ENCODE results near the gene COA7. TPM values are rescaled to one million over a fixed set of nuclear protein-coding genes. Genes with fewer than 3 reads are reported as not detected.

COA7 gene
- total RNA-seq, 1 donor from 2014 or later, result 23.8 TPM

DNA sequence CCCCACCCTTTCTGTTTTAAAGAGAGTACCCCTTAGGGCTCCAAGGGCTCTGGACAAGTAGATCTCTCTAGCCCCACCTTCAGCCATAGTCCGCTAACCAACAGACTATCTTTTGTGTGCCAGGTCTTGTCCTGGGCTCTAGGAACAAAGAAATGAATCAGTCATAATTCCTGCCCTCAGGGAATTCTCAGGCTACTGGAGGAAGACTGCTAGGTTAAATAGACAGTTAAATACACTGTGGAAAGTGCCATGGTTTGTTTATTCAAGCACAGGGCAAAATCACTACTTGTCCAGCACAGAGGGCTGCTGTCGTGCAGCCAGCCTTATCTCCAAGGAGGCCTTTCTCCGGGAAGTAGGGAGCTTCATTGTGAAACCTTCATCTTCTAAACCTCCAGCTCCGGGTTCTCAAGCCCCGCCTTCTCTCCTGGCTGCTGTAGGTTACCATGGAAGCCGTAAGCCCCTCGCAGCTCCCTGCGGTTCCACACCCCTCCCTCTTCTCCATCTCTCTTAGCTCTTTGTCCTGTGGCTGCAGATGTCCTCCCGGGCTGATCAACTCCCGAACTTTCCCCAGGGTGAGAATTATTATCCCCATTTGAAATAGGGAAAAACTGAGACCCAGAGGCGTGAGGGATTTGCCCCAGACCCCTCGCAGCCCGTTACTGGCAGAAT is 35.4 kb downstream of the COA7 start:
- peak overlapping the region; percentile 46 for H3K4me3 Mint-ChIP-seq (ENCODE audit: unreplicated experiment)
- no peak for DNase-seq (ENCODE audit: low spot score)
- H3K27me3 Mint-ChIP-seq (ENCODE audit: low read depth), result no peaks in the 10 kb centered on the region
- H3K9me3 Mint-ChIP-seq (ENCODE audit: low read depth), result no peaks in the 10 kb centered on the region
- H3K36me3 Mint-ChIP-seq (ENCODE audit: low read depth), result no peaks in the 10 kb centered on the region
- H3K27ac Mint-ChIP-seq (ENCODE audit: unreplicated experiment), result peak overlapping the region; percentile 87
- H3K4me1 Mint-ChIP-seq (ENCODE audit: low read depth), result peaks cover 45% of the 10 kb centered on the region
- peak; percentile 26 for TF ChIP-seq CTCF (IDR thresholded peaks at IDR 0.05)

DNA sequence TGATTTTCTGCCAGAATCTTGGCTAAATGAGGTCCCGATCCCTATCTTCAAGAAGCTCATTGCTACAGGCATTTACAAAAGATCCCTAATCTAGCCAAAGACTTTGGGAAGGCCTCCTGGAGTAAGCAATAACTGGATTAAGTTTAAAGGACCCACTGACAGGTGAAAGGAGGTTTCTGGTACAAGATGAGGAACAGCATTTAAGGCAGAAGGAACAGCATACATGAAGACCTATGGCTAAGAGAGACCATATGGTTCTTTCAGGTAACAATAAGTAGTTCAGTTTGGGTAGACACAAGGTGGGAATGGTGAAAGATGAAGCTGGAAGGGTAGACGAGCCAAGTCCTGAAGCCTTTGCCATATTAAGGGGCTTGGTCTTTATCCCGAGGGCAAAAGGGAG is 37.3 kb downstream of the COA7 start:
- H3K27me3 Mint-ChIP-seq (ENCODE audit: low read depth), result no peaks in the 10 kb centered on the region
- no peak for DNase-seq (ENCODE audit: low spot score)
- no peaks in the 10 kb centered on the region for H3K9me3 Mint-ChIP-seq (ENCODE audit: low read depth)
- no peak for TF ChIP-seq CTCF (IDR thresholded peaks at IDR 0.05)
- no peak overlapping the region for H3K27ac Mint-ChIP-seq (ENCODE audit: unreplicated experiment)
- H3K36me3 Mint-ChIP-seq (ENCODE audit: low read depth), result no peaks in the 10 kb centered on the region
- H3K4me1 Mint-ChIP-seq (ENCODE audit: low read depth), result peaks cover 33% of the 10 kb centered on the region
- H3K4me3 Mint-ChIP-seq (ENCODE audit: unreplicated experiment), result no peak overlapping the region

DNA sequence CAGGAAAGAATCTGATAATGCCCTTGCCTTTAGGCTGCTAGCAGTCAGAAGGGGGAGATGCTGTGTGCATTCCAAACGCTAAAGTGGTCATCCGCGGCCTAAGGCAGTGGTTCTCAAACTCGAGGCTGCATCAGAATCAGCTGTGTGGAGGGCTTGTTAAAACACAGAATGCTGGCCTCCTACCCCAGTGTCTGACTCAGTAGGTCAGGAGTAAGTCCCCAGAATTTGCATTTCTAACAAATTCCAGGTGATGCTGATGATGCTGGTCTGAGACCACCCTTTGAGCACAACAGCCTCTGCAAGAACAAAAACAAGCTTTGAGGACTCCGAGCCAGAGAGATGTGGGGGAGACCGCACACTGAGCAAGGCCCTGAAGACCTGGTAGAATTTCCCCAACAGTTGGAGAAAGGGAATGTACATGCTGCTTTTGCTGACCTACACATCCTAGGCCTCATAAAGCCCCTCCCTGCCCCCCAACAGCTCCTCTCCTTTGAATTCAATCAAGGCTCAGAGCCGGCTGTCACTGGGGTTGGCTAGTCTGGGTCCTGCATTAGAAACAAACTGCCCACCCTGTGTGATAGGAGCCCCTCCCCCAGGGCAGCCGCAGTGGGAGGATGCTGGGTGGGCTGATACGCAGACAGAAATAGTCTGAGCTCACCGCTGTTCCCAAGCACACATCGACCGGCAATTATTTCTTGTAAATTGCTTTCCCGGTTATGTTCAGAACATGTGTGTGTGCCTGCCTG is 38.1 kb downstream of the COA7 start:
- no peak overlapping the region for H3K27ac Mint-ChIP-seq (ENCODE audit: unreplicated experiment)
- no peak overlapping the region for H3K4me3 Mint-ChIP-seq (ENCODE audit: unreplicated experiment)
- DNase-seq (ENCODE audit: low spot score), result no peak
- no peak for TF ChIP-seq CTCF (IDR thresholded peaks at IDR 0.05)
- H3K27me3 Mint-ChIP-seq (ENCODE audit: low read depth), result no peaks in the 10 kb centered on the region
- no peaks in the 10 kb centered on the region for H3K36me3 Mint-ChIP-seq (ENCODE audit: low read depth)
- no peaks in the 10 kb centered on the region for H3K9me3 Mint-ChIP-seq (ENCODE audit: low read depth)
- peaks cover 26% of the 10 kb centered on the region for H3K4me1 Mint-ChIP-seq (ENCODE audit: low read depth)

- Mint-ChIP-seq H3K27ac (ENCODE audit: unreplicated experiment) (no peak overlapping the region), H3K4me3 (ENCODE audit: unreplicated experiment) (no peak overlapping the region), H3K36me3 (ENCODE audit: low read depth) (no peaks in the 10 kb centered on the region), H3K4me1 (ENCODE audit: low read depth) (peaks cover 23% of the 10 kb centered on the region), H3K9me3 (ENCODE audit: low read depth) (no peaks in the 10 kb centered on the region), H3K27me3 (ENCODE audit: low read depth) (no peaks in the 10 kb centered on the region)
- no peak for DNase-seq (ENCODE audit: low spot score)
- TF ChIP-seq CTCF (IDR thresholded peaks at IDR 0.05), result no peak
Measured at GRCh38 chr1:52659356-52659755, 38.8 kb downstream of the COA7 start.

GRCh38 chr1:52658795-52659194 is 39.4 kb downstream of the COA7 start:
- Mint-ChIP-seq H3K27ac (ENCODE audit: unreplicated experiment) (no peak overlapping the region), H3K4me1 (ENCODE audit: low read depth) (peaks cover 21% of the 10 kb centered on the region), H3K27me3 (ENCODE audit: low read depth) (no peaks in the 10 kb centered on the region), H3K4me3 (ENCODE audit: unreplicated experiment) (no peak overlapping the region), H3K9me3 (ENCODE audit: low read depth) (no peaks in the 10 kb centered on the region), H3K36me3 (ENCODE audit: low read depth) (no peaks in the 10 kb centered on the region)
- no peak for TF ChIP-seq CTCF (IDR thresholded peaks at IDR 0.05)
- DNase-seq (ENCODE audit: low spot score), result no peak

Measured in chondrocyte (in vitro differentiated cells).